Measurements from ENCODE around the gene TRPV4.
A peak's percentile ranks its signal among the peaks of the same experiment; 100 is the strongest.
"Not testable (repeated sequence)": the region's sequence is repeated elsewhere in the genome, so short reads cannot be mapped to it uniquely, and the experiment has no call there.

TRPV4 gene

DNA sequence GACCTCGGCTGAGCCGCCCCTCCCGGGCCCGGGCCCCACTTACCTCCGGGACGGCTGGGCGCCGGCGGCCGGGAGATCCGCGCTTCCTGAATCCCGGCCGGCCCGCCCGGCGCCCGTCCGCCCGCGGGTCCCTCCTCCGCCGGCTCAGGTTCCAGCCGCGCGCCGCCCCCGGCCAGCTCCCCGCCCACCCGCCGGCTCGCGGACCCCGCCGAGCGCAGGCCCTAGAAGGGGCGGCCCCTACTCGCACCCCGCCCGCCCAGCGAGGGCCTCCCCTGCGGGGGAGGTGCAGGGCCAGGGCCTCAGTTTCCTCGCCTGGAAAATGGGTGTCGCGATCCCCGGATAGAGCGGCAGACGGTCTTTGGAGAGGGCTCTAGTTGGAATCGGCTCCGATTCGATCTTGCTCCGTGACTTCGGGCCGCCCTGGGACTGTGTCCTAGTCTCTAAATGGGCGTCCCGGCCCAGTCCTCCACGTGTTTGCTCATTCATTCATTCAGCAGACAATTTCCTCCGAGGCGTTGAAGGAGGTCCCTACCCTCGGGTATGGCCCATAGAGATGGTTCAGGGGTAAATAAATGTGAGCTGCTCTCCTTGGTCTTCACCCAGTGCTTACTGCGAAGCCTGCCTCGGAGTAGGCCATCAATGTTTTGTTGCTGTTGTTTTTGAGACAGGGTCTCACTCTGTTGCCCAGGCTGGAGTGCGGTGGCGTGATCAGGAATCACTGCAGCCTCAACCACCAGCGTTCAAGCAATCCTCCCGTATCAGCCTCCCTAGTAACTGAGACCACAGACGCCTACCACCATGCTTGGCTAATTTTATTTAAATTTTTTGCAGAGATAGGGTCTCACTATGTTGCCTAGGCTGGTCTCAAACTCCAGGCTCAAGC lies at the start of gene TRPV4:
Gene TRPV4, minus strand, starts transcription at position 92 of the 883 bp plus-strand sequence. CDS start 18,602 bp downstream, outside the sequence.
- no peak for DNase-seq (ENCODE audit: low read depth in 2 of 2)

DNA sequence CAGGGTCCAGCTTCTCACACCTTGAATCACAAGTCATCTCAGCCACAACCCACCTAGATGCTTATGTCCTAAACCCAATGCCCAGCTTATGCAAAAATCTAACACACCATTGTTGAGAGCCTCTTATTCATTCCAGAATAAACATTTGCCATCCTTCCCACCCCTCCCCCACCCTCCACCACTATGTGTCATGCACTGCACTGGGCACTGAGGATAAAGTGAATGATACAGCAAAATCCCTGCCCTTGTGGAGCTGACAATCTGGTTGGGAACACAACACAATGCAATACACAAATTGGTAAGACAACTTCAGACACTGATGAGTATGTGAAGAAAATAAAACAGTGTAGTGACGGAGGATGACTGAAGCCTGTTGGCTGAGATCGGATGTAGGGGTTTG lies 48.6 kb upstream of the TRPV4 start:
- DNase-seq (ENCODE audit: low read depth in 2 of 2) = no peak

DNA sequence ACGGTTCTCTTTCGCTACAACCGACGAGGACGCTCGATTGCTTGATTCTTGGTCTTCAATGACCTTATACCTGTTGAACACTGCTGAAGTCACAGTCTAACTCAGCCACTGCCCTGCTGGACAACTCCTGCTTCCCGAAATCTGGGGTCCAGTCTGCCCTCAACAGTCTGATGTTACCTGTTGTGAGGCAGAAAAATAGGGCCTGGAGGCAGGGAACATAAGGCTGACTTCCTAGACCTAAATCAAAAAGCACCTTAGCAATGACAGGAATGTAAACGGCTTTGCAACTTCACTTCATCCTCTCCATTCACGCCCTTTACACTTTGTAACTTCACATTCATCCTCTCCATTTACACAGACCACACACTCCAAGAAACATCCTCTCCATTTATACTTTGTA lies 47.7 kb upstream of the TRPV4 start:
- no peak for DNase-seq (ENCODE audit: low read depth in 2 of 2)

DNA sequence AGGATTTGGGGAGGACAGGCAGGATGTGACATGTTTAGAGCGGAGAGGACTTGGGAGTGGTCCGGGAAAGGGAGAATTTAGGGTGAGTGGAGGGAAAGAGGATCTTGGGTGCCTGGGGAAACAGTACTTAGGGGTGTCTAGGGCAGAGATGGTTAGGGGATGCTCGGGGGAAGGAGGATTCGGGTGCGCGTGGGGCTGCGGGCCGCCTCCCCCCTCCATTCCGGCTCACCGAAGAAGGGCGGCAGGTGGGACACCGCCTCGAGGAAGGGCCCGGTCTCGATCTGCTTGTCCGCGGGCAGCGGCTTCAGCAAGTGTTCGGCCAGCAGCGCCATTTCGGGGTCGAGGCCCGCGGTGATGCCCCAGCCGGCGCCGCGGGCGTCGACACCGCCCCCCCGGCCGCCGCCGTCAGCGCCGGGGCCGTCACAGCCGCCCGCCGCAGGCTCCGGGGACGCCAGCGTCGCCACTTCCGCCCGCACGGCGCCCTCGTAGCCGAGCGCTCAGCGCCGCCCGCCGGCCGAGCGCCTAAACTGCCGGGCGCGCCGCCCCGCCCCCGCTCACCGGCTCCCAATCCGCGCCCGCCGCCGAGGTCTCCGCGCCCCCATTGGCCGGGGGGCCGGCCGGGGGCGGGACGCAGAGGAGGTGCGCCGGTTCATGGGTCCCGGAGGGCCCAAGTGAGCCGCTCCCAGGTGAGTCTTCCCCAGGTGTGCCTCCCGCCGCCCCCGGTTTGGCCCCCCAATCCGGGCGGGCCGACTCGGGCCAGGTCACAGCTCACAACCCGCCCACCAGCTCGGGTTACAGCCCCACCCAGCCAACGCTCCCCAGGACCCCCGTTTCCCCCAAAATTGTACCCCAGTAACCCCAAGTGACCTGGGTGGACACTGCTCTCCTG lies 47.1 kb upstream of the TRPV4 start, which contains the start of gene GLTP:
Gene GLTP, minus strand, starts transcription at position 499 of the 889 bp plus-strand sequence. Its CDS starts 167 bp downstream, at position 332.
- DNase-seq (ENCODE audit: low read depth in 2 of 2) = peak; percentile 75 to 84

DNA sequence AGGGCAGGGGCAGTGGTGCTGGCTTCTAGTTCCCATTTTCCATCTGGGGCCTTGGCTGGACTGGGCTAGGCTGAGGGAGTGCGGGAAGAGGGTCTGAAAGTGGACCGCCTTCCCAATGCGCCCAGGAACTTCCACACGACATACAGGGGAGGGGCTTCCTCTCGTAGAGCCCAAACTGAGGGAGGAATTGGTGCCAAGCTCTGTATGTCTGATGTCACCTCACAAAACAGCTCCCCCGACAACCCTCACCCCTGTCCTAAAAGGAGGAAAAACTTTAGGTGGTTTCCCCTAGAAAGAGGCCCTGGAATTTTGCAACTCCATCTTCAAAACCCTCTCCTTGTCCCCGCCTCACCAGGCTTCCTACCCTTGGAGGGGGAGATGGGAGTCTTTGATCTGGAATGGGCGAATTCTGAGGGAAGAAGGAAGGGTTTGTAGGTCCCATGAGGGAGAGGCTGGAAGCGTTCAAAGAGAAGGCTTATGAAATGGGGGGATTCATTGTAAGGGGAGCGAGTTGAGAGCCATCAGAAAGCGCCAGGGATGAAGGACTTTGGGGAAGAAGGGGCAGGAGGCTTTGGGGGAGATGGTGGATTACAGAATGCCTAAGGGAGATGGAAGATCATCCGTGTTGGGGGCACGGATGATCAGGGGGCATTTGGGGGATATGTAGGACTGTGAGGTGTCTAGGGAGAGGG lies 46.3 kb upstream of the TRPV4 start:
- DNase-seq (ENCODE audit: low read depth in 2 of 2) = no peak

DNA sequence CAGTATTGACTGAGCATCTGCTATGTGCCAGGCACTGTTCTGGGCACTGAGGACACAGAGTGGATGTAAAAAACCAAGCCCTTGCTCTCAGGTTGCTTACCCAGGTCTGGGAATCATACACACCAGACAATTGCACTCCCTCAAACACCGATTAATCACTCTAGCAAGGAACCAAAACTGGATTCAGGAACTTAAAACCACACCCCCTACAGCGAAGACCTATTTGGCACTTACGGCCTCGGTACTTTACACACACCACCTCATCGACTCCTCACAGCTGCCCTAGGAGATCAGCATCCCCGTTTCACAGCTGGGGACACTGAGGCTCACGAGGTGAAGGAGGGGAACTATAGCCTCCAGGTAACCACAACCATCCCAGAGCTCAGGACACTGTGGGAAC lies 45.6 kb upstream of the TRPV4 start:
- DNase-seq (ENCODE audit: low read depth in 2 of 2) = no peak

DNA sequence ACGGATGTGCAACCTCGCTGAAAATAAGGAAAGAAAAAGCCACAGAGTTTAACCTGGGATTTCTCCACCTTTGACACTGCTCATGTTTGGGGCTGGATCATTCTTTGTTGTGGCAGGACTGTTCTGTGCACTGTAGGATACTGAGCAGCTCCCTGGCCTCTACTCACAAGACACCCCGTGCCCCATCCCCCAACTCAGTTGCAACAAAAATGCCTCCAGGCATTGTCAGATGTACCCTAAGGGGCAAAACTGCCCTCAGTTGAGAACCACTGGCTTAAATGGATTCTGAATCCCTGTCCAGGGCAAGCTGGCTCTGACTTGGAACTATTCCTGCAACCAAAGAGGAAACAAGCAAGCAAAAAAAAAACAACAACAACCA lies 45.0 kb upstream of the TRPV4 start:
- DNase-seq (ENCODE audit: low read depth in 2 of 2) = no peak

DNA sequence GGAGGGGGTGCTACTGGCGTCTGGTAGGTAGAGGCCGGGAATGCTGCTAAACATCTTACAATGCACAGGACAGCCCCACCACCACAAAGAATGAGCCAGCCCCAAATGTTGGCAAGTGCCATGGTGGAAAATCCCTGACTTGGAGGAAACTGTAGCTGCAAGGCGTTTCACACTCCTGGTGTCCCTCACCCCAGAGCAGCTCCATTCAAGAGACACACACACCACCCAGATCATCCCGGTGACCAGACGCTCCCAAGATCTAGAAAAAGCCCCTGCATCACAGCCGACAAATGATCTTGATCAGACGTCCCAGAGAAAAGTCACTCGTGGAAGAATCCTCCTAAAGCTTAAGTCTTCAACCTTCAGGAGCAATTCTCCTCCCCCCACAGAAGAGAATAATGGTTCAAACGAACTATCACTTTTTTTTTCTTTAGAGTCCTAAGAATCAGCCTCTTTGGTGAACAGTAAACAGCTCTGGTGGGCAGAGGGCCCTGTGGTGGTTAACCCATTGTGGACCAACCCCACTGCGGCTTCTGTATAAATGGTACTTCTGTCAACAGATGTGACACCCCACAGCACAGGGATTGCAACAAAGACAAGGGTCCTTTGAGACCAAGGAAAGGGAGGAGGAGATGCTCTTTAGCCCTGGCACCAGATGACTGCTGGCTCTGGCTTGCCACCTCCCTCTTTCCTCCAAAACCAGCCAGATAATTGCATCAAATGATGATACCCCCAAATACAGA lies 44.5 kb upstream of the TRPV4 start:
- DNase-seq (ENCODE audit: low read depth in 2 of 2) = no peak

DNA sequence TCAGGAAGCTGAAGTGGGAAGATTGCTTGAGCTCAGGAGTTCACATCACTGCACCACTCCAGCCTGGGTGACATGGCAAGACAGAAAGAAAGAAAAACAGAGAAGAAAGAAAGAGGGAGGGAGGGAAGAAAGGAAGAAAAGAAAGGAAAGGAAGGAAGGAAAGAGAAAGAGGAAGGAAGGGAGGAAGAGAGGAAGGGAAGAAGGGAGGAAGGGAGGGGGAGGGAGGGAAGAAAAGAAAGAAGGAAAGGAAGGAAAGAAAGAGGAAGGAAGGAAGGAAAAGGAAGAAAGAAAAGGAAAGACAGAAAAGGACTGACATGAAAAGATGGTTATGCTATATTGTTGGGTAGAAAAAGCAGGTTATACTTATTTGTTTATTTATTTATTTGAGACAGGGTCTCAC lies 43.2 kb upstream of the TRPV4 start:
- DNase-seq (ENCODE audit: low read depth in 2 of 2) = no peak

DNA sequence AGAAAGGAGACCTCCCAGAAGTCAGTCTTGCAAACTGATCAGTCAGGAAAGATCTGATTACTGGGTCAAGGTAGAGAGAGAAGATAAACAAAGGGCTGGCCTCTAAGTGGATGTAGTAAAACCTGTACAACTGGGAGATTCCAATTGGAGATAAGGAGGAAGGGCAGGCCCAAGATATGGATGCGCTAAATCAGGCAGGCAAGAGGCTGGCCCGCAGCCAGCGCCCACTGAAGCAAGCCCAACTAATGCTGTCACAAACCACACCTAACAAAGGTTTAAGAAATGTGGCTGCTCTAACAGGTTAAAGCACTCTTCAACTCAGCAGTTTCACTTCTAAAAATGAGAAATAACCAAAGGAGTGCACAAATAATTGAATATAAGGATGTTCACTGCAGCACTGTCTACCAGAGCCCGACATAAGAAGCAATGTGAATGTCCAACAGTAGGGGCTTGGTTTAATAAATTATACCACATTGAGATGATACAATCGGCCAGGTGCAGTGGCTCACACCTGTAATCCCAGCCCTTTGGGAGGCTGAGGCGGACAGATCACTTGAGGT lies 42.5 kb upstream of the TRPV4 start:
- no peak for DNase-seq (ENCODE audit: low read depth in 2 of 2)

DNA sequence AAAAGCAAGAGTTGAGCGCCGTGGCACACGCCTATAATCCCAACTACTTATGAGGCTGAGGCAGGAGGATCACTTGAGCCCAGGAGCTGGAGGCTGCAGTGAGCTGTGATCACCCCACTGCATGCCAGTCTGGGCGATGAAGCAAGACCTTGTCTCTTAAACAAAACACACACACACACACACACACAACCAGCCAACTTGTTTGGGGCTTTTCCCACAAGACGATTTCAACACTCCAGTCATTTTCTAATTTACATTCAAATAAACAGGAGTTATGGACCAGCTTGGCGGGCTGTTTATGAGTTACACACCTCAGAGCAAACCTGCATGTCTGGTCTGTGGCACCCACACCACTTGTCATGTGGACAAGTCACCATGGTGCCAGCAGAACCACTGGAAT lies 40.5 kb upstream of the TRPV4 start:
- DNase-seq (ENCODE audit: low read depth in 2 of 2) = no peak

DNA sequence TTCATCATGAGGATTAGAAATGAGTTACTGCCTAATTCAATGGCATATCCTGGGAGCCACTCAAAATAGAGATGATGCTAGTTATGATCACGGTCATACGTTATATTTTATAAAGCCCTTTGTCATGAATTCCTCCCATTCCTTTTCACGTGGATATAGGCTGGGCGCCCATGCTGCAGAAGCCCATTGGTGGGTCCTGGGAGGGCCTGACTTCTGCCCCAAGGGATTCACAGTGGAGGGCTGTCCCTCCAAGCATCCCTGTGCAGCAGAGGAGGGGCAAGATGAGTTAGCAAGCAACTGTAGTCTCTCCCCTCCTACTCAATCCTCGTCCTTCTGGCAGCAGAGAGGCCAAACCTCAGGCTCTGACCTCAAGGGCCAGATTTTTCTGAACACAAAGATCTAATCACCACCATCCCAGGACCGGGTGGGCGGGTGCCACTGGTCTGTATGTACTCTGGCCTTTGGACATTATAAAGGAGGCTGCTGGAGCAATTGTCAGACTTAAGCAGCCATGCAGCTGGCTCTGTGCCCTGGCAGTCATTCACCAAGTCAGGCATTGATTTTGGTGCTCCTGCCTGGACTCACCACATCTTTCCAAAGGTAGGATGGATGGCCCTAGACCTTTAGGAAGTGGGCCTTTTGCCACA lies 38.6 kb upstream of the TRPV4 start:
- no peak for DNase-seq (ENCODE audit: low read depth in 2 of 2)

DNA sequence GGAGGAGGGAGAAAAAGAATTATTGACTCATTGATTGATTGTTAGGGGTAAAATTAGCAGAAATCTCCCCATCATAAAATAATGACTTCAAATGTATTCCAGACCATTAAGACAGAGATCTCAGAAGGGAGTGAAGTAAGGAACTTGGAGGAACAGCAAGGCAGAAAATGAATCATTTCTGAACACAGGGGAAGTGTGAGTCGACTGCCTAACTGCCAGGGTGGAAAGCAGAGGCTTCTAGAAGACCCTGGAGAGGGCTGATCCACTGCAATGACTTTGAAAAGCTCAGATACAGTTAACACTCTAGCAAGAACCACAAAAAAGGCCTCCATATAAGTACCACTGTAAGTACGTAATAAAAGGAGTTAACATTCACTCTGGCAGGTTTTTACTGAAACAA lies 37.5 kb upstream of the TRPV4 start:
- DNase-seq (ENCODE audit: low read depth in 2 of 2) = no peak

DNA sequence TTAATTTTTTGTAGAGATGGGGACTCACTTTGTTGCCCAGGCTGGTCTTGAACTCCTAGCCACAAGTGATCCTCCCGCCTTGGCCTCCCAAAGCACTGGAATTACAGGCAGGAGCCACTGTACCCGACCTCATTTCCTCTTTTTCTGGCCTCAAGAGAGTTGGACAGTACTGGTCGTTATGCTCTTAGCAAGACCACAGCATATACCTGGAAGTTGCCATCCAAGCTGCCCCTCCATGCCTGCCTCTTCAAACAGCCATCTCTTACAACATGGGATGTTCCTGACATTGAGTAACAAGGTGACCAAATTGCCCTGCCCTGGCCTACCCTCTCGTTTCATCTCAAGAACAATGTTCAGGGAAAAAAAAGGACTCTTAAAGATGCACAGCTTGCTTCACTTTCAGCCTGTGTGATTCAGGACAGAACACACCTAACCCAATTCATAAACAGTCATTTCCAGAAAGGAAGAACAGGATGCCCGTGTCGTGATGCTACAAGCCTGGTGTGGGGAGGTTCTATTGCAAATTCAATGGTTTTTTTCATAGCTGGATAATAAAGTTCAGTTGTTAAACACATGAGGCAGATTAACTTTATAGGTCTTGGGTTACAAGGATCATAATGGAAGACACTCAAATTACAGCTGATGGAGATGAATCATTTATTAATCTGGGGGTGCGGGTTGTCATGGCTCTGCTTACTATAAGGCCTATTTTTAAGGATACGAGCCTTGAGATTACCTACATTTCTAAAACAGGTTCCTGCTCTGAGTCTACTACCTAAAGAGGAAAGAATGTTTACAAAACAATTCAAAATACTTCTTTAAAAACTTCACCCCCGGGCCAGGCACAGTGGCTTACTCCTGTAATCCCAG lies 35.2 kb upstream of the TRPV4 start:
- no peak for DNase-seq (ENCODE audit: low read depth in 2 of 2)

DNA sequence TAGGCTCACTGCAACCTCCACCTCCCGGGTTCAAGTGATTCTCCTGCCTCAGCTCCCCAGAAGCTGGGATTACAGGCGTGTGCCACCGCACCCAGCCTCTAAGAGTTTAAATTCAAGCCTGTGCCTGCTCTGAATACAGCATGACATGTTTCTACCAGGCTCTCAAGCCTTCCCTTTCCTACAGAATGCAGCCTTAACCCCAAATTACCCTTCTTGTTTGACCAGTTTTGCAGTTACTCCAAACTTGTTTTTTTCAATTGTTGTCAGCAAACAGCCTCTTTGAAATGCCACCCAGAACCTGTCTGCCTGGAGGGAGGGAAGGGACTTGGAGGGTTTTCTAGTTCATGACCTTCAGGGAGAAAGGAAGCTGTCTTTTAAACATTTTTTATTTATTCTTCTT lies 31.7 kb upstream of the TRPV4 start:
- DNase-seq (ENCODE audit: low read depth in 2 of 2) = no peak

DNA sequence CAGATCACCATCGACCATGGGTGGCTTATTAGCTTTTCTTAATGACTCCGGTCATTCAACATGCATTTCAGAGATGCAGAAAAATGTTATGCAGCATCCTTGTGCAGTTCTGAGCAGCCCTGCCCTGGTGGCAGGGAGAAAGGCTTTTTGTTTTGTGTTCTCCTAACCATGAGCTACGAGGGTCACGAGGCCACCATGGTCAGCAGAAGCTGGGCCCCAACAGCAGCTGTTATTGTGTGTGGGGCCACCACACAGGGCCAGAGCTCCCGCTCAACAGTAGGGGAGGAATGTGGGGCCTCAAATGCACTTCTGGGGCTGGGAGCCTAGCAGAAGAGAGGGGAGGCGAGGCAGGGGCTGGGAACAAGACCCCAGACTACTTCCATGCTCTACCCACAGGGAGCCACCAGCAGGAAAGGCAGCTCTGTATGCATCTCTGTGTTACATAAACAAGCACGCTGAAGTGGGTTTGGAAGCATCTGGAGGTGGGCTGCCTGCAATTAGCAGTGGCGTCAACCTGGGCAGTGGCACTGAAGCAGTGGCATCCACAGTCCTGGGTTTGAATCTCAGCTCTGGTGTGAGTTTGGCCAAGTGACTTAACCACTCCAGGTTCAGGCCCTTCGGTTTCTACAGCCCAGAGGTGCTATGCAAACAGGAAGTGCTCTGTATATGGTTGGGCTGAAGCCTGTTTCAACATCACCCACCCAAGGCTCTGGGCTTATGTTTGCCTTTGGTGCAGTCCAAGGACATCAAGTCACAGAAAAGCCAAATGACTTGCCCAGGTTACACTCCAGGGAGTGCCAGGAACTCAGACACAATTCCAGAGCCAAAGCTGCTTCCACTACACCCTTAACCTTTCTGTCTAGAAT lies 30.9 kb upstream of the TRPV4 start:
- DNase-seq (ENCODE audit: low read depth in 2 of 2) = no peak

DNA sequence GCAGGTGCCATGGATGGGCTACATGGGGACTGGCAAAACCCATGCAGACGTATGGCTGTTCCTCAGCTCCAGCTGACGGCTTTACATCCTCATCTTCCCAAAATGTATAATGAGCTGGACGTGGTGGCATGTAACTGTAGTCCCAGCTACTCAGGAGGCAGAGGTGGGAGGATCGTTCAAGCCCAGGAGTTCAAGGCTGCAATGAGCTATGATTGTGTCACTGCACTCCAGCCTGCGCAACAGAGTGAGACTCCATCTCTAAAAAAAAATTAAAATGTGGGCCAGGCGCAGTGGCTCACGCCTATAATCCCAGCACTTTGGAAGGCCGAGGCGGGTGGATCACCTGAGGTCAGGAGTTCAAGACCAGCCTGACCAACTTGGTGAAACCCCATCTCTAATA lies 29.3 kb upstream of the TRPV4 start:
- not testable (repeated sequence) for DNase-seq (ENCODE audit: low read depth in 2 of 2)

DNA sequence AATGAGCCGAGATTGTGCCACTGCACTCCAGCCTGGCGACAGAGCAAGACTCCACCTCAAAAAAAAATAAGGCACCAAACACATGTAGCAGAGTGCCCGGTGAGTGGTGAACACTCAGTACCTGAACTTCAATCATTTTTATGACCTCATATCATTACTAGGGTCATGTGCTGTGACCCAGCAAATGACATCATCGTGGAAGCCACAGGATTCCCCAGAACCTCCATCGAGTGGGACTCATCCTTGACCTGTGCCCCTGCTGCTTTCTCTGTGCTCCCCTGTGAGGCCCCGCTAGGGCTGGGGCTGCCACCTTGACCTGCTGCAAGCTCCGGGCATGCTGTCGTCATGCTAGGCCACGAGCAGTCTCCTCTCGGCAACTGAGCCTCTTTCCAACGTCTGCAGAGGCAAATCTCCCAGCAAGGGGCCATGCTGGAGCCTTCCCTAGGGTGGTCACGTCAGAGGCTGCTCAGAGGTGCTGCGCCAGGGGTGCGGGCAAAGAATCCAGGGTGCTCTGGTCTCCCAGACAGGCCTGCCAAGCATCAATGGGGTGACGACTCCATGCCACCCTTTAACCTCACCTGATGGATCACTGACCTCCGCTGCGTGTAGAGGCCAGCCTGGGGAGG lies 28.6 kb upstream of the TRPV4 start:
- DNase-seq (ENCODE audit: low read depth in 2 of 2) = no peak

All from stimulated activated CD8-positive, alpha-beta memory T cell treated with anti-CD3 and anti-CD28 coated beads, Interleukin-2, amount 100 ng/mL, for 1 hour (primary cell).